ENCODE results near the gene PLXNB3. TPM values are rescaled to one million over a fixed set of nuclear protein-coding genes. Genes with fewer than 3 reads are reported as not detected.
A peak's percentile ranks its signal among the peaks of the same experiment; 100 is the strongest.

PLXNB3 gene
- total and polyA plus RNA-seq, 7 experiments from 2014 or later: 0.45 to 1.6 (median 0.68) TPM; not detected in 4

DNA sequence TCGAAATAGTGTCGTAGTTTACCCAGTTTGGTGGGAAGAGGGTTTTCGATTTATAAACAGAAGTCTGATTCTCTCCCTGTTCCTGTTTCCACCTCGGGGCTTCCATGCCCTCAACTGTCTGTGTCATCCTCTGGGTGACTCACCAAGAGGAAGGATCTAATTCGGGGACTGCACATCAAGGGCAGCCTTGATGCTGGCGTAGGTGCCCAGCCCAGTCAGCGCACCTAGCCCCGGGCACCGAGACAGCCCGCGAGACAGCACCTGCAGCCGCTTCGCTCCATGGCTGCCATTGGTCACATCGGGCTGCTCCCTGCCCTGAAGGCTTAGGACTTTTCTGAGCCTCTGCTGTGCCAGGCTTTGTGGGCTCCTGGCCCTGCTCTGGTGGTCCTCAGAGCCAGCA, 31.6 kb upstream of the PLXNB3 start:
- Mint-ChIP-seq H3K36me3 (peaks cover 8 to 33% (median 18%) of the 10 kb centered on the region in 5 donors), H3K9me3 (peaks cover 0 to 11% (median 0%) of the 10 kb centered on the region in 11 donors), H3K4me3 (no peak overlapping the region), H3K27ac (peak overlapping the region in 1 of 9 donors; percentile 62), H3K4me1 (peaks cover 0 to 29% (median 12%) of the 10 kb centered on the region in 7 donors), H3K27me3 (no peaks in the 10 kb centered on the region)
- Histone ChIP-seq H3K4me3 (ENCODE audit: low read length) (no peak overlapping the region), H3K27ac (ENCODE audit: low read depth, low read length) (no peak overlapping the region), H3K36me3 (ENCODE audit: control insufficient read depth in 2 of 3, insufficient read depth in 3 of 3, low read length in 3 of 3) (peaks cover 0 to 12% (median 0%) of the 10 kb centered on the region in 3 experiments), H3K4me1 (ENCODE audit: control insufficient read depth in 2 of 2, insufficient read depth in 2 of 2, low read length in 2 of 2) (peaks cover 0 to 5% of the 10 kb centered on the region in 2 donors), H3K9me3 (ENCODE audit: control insufficient read depth in 2 of 3, low read length in 3 of 3) (no peaks in the 10 kb centered on the region), H3K27me3 (ENCODE audit: control insufficient read depth in 2 of 2, insufficient read depth in 2 of 2, low read length in 2 of 2) (no peaks in the 10 kb centered on the region)
- intact Hi-C loops (cut with micrococcal nuclease): no loop called here
- ATAC-seq: peak; percentile 80
- CTCF ChIA-PET: no interaction called here
- POLR2A ChIA-PET: no interaction called here
- DNase-seq: no peak

DNA sequence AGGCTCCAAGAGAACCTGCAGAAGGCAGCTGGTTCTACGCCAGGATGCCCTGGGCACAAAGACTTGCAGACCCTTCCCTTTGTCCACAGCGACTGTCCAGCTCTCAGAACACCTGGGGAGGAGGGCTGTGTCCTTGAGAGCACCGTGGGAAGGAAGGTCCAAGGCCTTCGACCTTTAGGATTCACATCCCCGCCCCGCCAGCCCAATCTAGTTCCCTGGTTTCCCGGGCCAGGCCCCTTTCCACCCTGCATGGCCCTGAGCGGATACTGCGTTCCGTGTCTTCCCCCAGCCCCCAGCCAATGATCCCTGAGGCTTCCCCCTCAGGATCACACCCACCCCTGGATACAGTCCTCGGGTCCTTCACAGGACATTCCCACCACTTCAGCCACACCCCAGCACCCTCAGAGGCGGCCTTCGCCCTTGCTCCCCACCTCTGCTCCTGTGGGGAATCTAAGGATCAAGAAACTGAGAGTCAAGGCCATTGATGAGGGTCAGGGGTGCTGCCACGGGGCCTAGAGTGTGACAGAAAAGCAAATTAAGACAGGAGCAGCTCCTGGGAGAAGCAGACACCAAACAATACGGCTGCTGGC, 30.3 kb upstream of the PLXNB3 start:
- Mint-ChIP-seq H3K36me3 (peaks cover 8 to 33% (median 18%) of the 10 kb centered on the region in 5 donors), H3K4me1 (peaks cover 0 to 25% (median 6%) of the 10 kb centered on the region in 7 donors)
- ATAC-seq: no peak

DNA sequence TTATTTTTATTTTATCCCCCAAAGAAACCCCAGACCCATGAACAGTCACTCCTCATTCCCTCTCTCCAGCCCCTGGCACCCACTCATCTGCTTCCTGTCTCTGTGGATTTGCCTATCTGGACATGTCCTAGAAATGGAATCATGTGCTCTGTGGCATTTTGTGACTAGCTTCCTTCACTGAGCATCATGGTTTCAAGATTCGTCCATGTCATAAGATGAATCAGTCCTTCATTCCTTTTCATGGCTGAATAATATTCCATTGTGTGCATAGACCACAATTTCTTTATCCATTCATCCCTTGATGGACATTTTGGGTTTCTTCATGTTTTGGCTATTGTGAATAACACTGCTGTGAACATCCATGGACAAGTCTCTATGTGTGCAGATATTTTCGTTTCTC, 29.2 kb upstream of the PLXNB3 start:
- H3K36me3 ChIP-seq (ENCODE audit: control insufficient read depth in 2 of 3, insufficient read depth in 3 of 3, low read length in 3 of 3): peaks cover 0 to 8% (median 0%) of the 10 kb centered on the region in 3 experiments
- Mint-ChIP-seq H3K4me1 (peaks cover 0 to 28% (median 16%) of the 10 kb centered on the region in 7 donors), H3K27ac (peak overlapping the region in 1 of 9 donors; percentile 23), H3K27me3 (no peaks in the 10 kb centered on the region), H3K9me3 (peaks cover 0 to 11% (median 0%) of the 10 kb centered on the region in 11 donors), H3K36me3 (peaks cover 8 to 29% (median 18%) of the 10 kb centered on the region in 5 donors), H3K4me3 (no peak overlapping the region)
- CTCF ChIA-PET: no interaction called here
- POLR2A ChIA-PET: no interaction called here
- DNase-seq: no peak
- H3K27me3 ChIP-seq (ENCODE audit: control insufficient read depth in 2 of 2, insufficient read depth in 2 of 2, low read length in 2 of 2): no peaks in the 10 kb centered on the region
- no peak overlapping the region for H3K27ac ChIP-seq (ENCODE audit: low read depth, low read length)
- H3K4me3 ChIP-seq (ENCODE audit: low read length): no peak overlapping the region
- H3K4me1 ChIP-seq (ENCODE audit: control insufficient read depth in 2 of 2, insufficient read depth in 2 of 2, low read length in 2 of 2): peaks cover 3 to 7% of the 10 kb centered on the region in 2 donors
- H3K9me3 ChIP-seq (ENCODE audit: control insufficient read depth in 2 of 3, low read length in 3 of 3): no peaks in the 10 kb centered on the region
- intact Hi-C loops (cut with micrococcal nuclease): no loop called here
- ATAC-seq: no peak

More for the DNA sequence above, 30.3 kb upstream of the PLXNB3 start:
- H3K9me3 ChIP-seq (ENCODE audit: control insufficient read depth in 2 of 3, low read length in 3 of 3): no peaks in the 10 kb centered on the region
- POLR2A ChIA-PET: no interaction called here
- Mint-ChIP-seq H3K9me3 (peaks cover 0 to 11% (median 0%) of the 10 kb centered on the region in 11 donors), H3K4me3 (no peak overlapping the region), H3K27ac (peak overlapping the region in 1 of 9 donors; percentile 33), H3K27me3 (no peaks in the 10 kb centered on the region)
- H3K4me3 ChIP-seq (ENCODE audit: low read length): no peak overlapping the region
- no peak overlapping the region for H3K27ac ChIP-seq (ENCODE audit: low read depth, low read length)
- no peaks in the 10 kb centered on the region for H3K4me1 ChIP-seq (ENCODE audit: control insufficient read depth in 2 of 2, insufficient read depth in 2 of 2, low read length in 2 of 2)
- H3K36me3 ChIP-seq (ENCODE audit: control insufficient read depth in 2 of 3, insufficient read depth in 3 of 3, low read length in 3 of 3): peaks cover 0 to 12% (median 0%) of the 10 kb centered on the region in 3 experiments
- no peaks in the 10 kb centered on the region for H3K27me3 ChIP-seq (ENCODE audit: control insufficient read depth in 2 of 2, insufficient read depth in 2 of 2, low read length in 2 of 2)
- DNase-seq: no peak
- intact Hi-C loops (cut with micrococcal nuclease): no loop called here
- CTCF ChIA-PET: no interaction called here

DNA sequence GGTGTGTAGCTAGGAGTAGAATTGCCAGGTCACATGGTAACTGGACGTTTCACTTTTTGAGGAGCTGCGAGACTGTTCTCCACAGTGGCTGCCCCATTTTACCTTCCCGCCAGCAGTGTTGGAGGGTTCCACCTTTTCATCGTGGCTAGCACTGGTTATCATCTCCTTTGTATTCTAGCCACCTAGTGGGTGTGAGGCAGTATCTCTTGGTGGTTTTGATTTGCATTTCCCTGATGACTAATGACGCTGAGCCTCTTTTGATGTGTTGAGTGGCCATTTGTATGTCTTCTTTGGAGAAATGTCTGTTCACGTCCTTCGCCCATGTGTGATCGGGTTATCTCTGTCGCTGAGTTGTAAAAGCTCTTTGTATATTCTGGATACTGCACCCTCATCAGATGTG, 28.8 kb upstream of the PLXNB3 start:
- ATAC-seq: peak; percentile 67
- H3K9me3 ChIP-seq (ENCODE audit: control insufficient read depth in 2 of 3, low read length in 3 of 3): no peaks in the 10 kb centered on the region
- no peak overlapping the region for H3K27ac Mint-ChIP-seq

DNA sequence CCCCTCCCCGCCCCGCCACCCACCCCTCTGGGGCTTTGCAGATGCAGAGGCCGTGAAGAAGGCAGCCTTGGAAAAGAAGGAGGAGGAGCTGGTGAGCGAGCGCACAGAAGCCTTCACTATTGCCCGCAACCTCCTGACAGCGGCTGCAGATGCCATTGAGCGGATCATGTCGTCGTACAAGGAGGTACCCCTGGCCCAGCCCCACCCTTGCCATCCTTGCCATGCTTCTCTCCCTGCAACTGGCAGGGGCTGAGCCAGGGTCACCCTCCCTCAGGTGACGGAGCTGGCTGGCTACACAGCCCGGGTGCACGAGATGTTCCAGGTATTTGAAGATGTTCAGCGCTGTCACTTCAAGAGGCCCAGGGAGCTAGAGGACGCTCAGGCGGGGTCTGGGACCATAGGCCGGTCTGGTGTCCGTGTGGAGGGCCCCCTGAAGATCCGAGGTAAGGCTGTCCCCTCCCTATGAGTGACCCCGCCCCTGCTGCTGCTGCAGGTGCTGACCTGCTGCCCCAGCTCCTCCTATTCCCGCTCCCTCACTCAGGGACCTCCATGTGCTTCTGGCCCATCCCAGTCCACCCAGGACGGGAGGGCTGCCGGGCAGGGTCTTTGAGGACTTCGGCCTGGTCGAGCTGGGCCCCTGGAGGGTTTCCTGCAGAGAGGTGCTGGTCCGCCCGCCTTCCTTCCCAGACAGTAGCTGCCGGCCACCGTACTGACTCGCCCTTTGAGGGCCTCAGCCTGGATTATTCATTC, 27.8 kb upstream of the PLXNB3 start:
- intact Hi-C loops (cut with micrococcal nuclease): no loop called here
- peak overlapping the region in 1 of 9 donors; percentile 74 for H3K27ac Mint-ChIP-seq
- CTCF ChIA-PET: no interaction called here
- H3K4me1 Mint-ChIP-seq: peaks cover 0 to 30% (median 23%) of the 10 kb centered on the region in 7 donors
- peaks cover 0 to 11% (median 0%) of the 10 kb centered on the region in 11 donors for H3K9me3 Mint-ChIP-seq
- Histone ChIP-seq H3K27ac (ENCODE audit: low read depth, low read length) (no peak overlapping the region), H3K27me3 (ENCODE audit: control insufficient read depth in 2 of 2, insufficient read depth in 2 of 2, low read length in 2 of 2) (no peaks in the 10 kb centered on the region), H3K4me1 (ENCODE audit: control insufficient read depth in 2 of 2, insufficient read depth in 2 of 2, low read length in 2 of 2) (peaks cover 5 to 17% of the 10 kb centered on the region in 2 donors), H3K36me3 (ENCODE audit: control insufficient read depth in 2 of 3, insufficient read depth in 3 of 3, low read length in 3 of 3) (peaks cover 0 to 8% (median 0%) of the 10 kb centered on the region in 3 experiments), H3K9me3 (ENCODE audit: control insufficient read depth in 2 of 3, low read length in 3 of 3) (no peaks in the 10 kb centered on the region), H3K4me3 (ENCODE audit: low read length) (no peak overlapping the region)
- no peak for DNase-seq
- no peaks in the 10 kb centered on the region for H3K27me3 Mint-ChIP-seq
- peaks cover 8 to 28% (median 12%) of the 10 kb centered on the region in 5 donors for H3K36me3 Mint-ChIP-seq
- H3K4me3 Mint-ChIP-seq: no peak overlapping the region
- no peak for ATAC-seq
- POLR2A ChIA-PET: no interaction called here

More for the DNA sequence above, 28.8 kb upstream of the PLXNB3 start:
- ChIA-PET POLR2A (no interaction called here), CTCF (no interaction called here)
- peaks cover 0 to 11% (median 0%) of the 10 kb centered on the region in 11 donors for H3K9me3 Mint-ChIP-seq
- Histone ChIP-seq H3K27me3 (ENCODE audit: control insufficient read depth in 2 of 2, insufficient read depth in 2 of 2, low read length in 2 of 2) (no peaks in the 10 kb centered on the region), H3K36me3 (ENCODE audit: control insufficient read depth in 2 of 3, insufficient read depth in 3 of 3, low read length in 3 of 3) (peaks cover 0 to 8% (median 0%) of the 10 kb centered on the region in 3 experiments), H3K27ac (ENCODE audit: low read depth, low read length) (no peak overlapping the region), H3K4me3 (ENCODE audit: low read length) (no peak overlapping the region), H3K4me1 (ENCODE audit: control insufficient read depth in 2 of 2, insufficient read depth in 2 of 2, low read length in 2 of 2) (peaks cover 5 to 11% of the 10 kb centered on the region in 2 donors)
- no peak overlapping the region for H3K4me3 Mint-ChIP-seq
- H3K27me3 Mint-ChIP-seq: no peaks in the 10 kb centered on the region
- DNase-seq: no peak
- peaks cover 0 to 32% (median 20%) of the 10 kb centered on the region in 7 donors for H3K4me1 Mint-ChIP-seq
- peaks cover 8 to 30% (median 18%) of the 10 kb centered on the region in 5 donors for H3K36me3 Mint-ChIP-seq
- intact Hi-C loops (cut with micrococcal nuclease): no loop called here

DNA sequence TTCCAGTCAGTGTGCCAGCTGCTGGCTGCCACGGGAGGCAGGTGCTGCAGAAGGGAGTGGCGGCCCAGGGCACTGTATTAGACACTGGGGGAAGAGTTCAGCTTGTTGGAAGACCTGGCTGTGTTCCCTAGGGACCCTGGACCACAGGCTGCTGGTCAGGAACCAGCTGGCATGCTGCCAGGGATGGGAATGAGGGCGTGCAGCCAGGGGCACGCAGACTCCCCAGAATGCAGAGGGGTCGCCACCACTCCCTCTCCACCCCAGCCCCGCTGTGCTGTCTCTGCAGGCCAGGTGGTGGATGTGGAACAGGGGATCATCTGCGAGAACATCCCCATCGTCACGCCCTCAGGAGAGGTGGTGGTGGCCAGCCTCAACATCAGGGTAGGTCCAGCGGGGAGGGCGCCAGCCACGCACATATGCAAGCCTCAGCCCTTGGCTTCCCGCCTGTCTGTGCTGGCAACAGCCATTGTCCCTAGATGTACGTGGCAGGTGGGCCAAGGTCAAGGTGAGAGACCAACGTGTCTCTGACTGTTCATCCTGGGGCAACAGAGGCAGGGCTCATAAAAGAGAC, 27.1 kb upstream of the PLXNB3 start:
- intact Hi-C loops (cut with micrococcal nuclease): no loop called here
- Histone ChIP-seq H3K27ac (ENCODE audit: low read depth, low read length) (no peak overlapping the region), H3K4me1 (ENCODE audit: control insufficient read depth in 2 of 2, insufficient read depth in 2 of 2, low read length in 2 of 2) (peaks cover 5 to 17% of the 10 kb centered on the region in 2 donors), H3K9me3 (ENCODE audit: control insufficient read depth in 2 of 3, low read length in 3 of 3) (no peaks in the 10 kb centered on the region), H3K27me3 (ENCODE audit: control insufficient read depth in 2 of 2, insufficient read depth in 2 of 2, low read length in 2 of 2) (no peaks in the 10 kb centered on the region), H3K4me3 (ENCODE audit: low read length) (no peak overlapping the region), H3K36me3 (ENCODE audit: control insufficient read depth in 2 of 3, insufficient read depth in 3 of 3, low read length in 3 of 3) (peaks cover 0 to 8% (median 0%) of the 10 kb centered on the region in 3 experiments)
- ATAC-seq (no peak), DNase-seq (no peak)
- no peak overlapping the region for H3K4me3 Mint-ChIP-seq
- peak overlapping the region in 1 of 9 donors; percentile 74 for H3K27ac Mint-ChIP-seq
- peaks cover 0 to 31% (median 24%) of the 10 kb centered on the region in 7 donors for H3K4me1 Mint-ChIP-seq
- ChIA-PET CTCF (no interaction called here), POLR2A (no interaction called here)
- H3K27me3 Mint-ChIP-seq: no peaks in the 10 kb centered on the region
- H3K9me3 Mint-ChIP-seq: peaks cover 0 to 4% (median 0%) of the 10 kb centered on the region in 11 donors
- peaks cover 2 to 22% (median 5%) of the 10 kb centered on the region in 5 donors for H3K36me3 Mint-ChIP-seq

Measured in naive thymus-derived CD4-positive, alpha-beta T cell (primary cell).